ENCODE results near the gene HDDC3. TPM values are rescaled to one million over a fixed set of nuclear protein-coding genes. Genes with fewer than 3 reads are reported as not detected.
"Not testable (repeated sequence)": the region's sequence is repeated elsewhere in the genome, so short reads cannot be mapped to it uniquely, and the experiment has no call there.

Gene HDDC3
- total RNA-seq, 2 experiments from 2014 or later = 49.8 to 51.3 TPM

DNA sequence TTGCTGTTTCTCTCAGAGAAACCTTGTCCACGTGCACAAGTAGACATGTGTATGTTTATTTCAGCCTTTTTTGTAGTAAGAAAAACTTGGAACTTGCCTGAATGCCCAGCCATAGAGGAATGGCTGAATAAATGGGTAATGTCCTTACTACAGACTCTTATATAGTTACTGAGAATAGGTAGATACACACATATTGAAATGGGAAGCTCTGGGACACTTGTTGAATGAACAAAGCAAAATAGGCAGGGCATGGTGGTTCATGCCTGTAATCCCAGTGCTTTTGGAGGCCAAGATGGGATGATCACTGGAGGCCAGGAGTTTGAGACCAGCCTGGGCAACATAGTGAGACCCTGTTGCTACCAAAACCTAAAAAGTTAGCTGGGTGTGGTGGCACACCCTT is 4.5 kb upstream of the HDDC3 start:
- Mint-ChIP-seq H3K9me3 (no peaks in the 10 kb centered on the region), H3K27me3 (ENCODE audit: low read depth) (no peaks in the 10 kb centered on the region), H3K36me3 (ENCODE audit: low read depth) (peaks cover 20% of the 10 kb centered on the region), H3K4me3 (peak overlapping the region; percentile 83), H3K27ac (no peak overlapping the region), H3K4me1 (ENCODE audit: low read depth) (peaks cover 23% of the 10 kb centered on the region)
- DNase-seq = no peak
- CTCF ChIA-PET = interaction anchor here (0.5 to 8.9 kb wide), 3 partner anchors 20 to 91 kb away, joined by 3 to 169 read pairs (median 104); partner anchors contain the start of genes MAN2A2 and RCCD1
- intact Hi-C loops (cut with micrococcal nuclease) = loop anchor here (10.0 kb wide), 1 partner anchor 552 kb away; the partner anchor contains the start of gene IQGAP1

DNA sequence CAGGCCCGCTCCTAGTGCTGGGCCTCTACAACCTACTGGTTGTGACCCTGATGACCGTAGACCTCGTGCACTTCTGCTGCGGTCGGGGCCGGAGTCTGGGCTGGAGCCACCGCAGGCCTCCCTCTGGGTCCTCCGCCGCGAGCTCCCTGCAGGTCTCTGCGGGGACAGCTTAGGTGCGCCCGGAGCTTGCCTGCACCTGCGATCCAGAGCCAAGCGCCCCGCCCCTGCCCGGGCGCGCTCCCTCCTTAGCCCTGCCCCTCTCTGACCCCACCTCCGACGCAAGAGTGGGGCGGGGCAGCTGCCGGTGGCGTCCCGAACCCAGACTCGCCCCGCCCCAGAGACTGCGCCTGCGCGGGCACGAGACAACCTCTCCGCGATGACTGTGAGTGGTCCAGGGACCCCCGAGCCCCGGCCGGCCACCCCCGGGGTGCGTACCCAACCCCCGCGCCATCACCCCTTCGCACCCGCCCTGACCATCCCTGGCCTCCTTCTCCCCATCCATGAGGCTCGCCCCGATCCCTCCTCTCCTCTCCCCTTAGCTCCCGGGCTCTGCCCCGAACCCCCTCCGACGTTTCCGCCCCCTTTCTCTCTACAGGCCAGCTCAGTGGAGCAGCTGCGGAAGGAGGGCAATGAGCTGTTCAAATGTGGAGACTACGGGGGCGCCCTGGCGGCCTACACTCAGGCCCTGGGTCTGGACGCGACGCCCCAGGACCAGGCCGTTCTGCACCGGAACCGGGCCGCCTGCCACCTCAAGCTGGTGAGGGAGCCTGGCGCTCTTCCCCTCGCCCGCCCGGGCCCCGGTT is 2.8 kb upstream of the HDDC3 start, which contains the start of gene UNC45A:
UNC45A (plus strand) TSS at position 337 of the 803 bp plus-strand sequence; CDS start at position 377, 40 bp downstream.
- no peaks in the 10 kb centered on the region for H3K27me3 Mint-ChIP-seq (ENCODE audit: low read depth)
- peak within 1 kb of the TSS; percentile 82 for H3K27ac Mint-ChIP-seq
- no peaks in the 10 kb centered on the region for H3K9me3 Mint-ChIP-seq
- intact Hi-C loops (cut with micrococcal nuclease) = loop anchor here (1.0 to 10.0 kb wide), 6 partner anchors 20 to 613 kb away; partner anchors contain the start of genes BLM, IQGAP1 and PRC1
- peaks cover 36% of the 10 kb centered on the region for H3K4me1 Mint-ChIP-seq (ENCODE audit: low read depth)
- peak; percentile 96 for DNase-seq
- H3K36me3 Mint-ChIP-seq (ENCODE audit: low read depth) = peaks cover 25% of the 10 kb centered on the region
- peak within 1 kb of the TSS; percentile 83 for H3K4me3 Mint-ChIP-seq
- CTCF ChIA-PET = interaction anchor here (0.5 to 8.9 kb wide), 28 partner anchors 9 to 1897 kb away, joined by 3 to 169 read pairs (median 4); partner anchors contain the start of genes AP3S2, BLM, FES and MAN2A2

DNA sequence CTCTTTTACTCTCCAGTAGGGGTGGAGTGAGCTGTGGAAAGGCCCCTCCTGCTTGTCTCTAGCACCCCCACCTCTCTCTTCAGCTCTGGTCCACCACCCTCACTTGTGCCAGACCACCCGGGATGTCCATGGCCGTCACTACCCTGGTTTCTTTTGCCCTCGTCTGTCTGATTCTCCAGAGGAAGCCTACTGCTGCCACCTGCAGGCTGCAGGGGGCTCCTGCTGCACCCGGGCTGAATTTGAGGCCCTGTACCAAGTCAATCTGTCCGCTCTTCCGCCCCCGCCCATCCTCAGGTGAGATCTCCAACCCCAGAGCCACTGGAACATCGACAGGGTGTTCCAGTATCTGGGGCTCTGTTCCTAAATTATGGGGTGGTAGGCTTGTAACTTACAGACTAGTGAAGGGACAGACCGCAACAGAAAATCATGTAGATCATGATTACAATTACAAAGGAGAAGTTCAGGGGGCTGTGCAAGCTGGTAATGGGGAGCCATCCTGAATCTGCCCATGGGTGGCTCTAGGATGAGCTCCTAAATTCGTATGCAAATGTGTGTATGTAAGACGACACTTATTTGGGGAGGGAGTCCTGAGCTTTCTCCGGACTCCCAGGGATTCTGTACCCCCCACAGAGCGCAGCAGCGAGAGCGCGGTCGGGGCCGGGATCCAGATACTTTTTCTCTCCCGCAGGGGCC is 2.1 kb upstream of the HDDC3 start:
- Mint-ChIP-seq H3K4me3 (peak overlapping the region; percentile 83), H3K36me3 (ENCODE audit: low read depth) (peaks cover 24% of the 10 kb centered on the region), H3K27ac (peak overlapping the region; percentile 82), H3K4me1 (ENCODE audit: low read depth) (peaks cover 36% of the 10 kb centered on the region), H3K9me3 (no peaks in the 10 kb centered on the region), H3K27me3 (ENCODE audit: low read depth) (no peaks in the 10 kb centered on the region)
- DNase-seq = peak; percentile 94
- intact Hi-C loops (cut with micrococcal nuclease) = loop anchor here (1.0 to 10.0 kb wide), 4 partner anchors 217 to 612 kb away; partner anchors contain the start of genes BLM and IQGAP1
- CTCF ChIA-PET = interaction anchor here (0.7 to 8.9 kb wide), 31 partner anchors 8 to 1040 kb away, joined by 3 to 169 read pairs (median 4); partner anchors contain the start of genes AP3S2, BLM, FES and MAN2A2

DNA sequence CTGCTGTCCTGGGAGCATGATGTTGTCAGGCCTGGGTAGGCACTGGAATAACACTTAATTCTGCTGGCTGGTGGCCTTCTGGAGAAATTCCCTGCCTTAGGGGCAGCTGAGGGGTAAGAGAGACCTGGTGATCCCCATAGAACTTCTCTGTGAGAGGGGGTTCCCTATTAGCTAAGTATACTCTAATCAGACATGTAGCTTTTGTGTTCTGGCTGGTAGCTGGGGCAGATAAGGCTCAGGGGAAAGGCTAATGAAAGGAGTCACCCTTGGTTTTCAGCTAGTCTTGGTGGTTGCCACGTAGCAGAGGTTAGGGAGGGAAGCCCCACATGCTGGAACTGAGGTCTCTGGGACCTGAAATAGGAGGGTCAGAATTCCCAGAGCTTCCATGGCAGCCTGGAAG is 952 bp upstream of the HDDC3 start:
- no peaks in the 10 kb centered on the region for H3K9me3 Mint-ChIP-seq

DNA sequence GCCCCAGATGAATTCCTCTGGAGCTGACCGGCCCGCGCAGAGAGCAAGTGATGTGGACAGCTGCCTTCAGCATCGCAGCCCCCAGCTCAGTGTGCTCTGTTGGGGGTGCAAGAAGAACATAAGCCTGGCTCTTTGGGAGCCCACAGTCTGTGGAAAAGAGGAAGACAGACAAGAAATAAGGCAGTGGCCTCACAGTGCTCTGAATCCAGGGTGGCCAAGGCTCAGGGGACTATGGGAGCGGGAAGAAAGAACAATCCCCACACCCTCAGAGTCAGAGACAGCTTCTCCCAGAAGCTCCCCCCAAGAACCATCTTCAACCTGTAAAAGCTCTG is 277 bp upstream of the HDDC3 start:
- no peaks in the 10 kb centered on the region for H3K9me3 Mint-ChIP-seq
- peaks cover 41% of the 10 kb centered on the region for H3K4me1 Mint-ChIP-seq (ENCODE audit: low read depth)
- CTCF ChIA-PET = interaction anchor here (0.7 to 8.9 kb wide), 35 partner anchors 8 to 612 kb away, joined by 3 to 169 read pairs (median 5); partner anchors contain the start of genes BLM, FES, MAN2A2 and RCCD1
- H3K36me3 Mint-ChIP-seq (ENCODE audit: low read depth) = peaks cover 21% of the 10 kb centered on the region
- H3K4me3 Mint-ChIP-seq = peak overlapping the region; percentile 99
- H3K27me3 Mint-ChIP-seq (ENCODE audit: low read depth) = no peaks in the 10 kb centered on the region
- peak overlapping the region; percentile 100 for H3K27ac Mint-ChIP-seq
- intact Hi-C loops (cut with micrococcal nuclease) = loop anchor here (1.0 to 10.0 kb wide), 4 partner anchors 271 to 698 kb away; partner anchors contain the start of genes GDPGP1 and IQGAP1
- DNase-seq = no peak

More for the DNA sequence above, 952 bp upstream of the HDDC3 start:
- intact Hi-C loops (cut with micrococcal nuclease) = loop anchor here (5.0 to 10.0 kb wide), 2 partner anchors 548 to 611 kb away; partner anchors contain the start of gene IQGAP1
- peak overlapping the region; percentile 42 for H3K4me3 Mint-ChIP-seq
- no peaks in the 10 kb centered on the region for H3K27me3 Mint-ChIP-seq (ENCODE audit: low read depth)
- peaks cover 23% of the 10 kb centered on the region for H3K36me3 Mint-ChIP-seq (ENCODE audit: low read depth)
- no peak for DNase-seq
- H3K4me1 Mint-ChIP-seq (ENCODE audit: low read depth) = peaks cover 40% of the 10 kb centered on the region
- peak overlapping the region; percentile 100 for H3K27ac Mint-ChIP-seq
- CTCF ChIA-PET = interaction anchor here (0.6 to 8.9 kb wide), 34 partner anchors 8 to 696 kb away, joined by 3 to 169 read pairs (median 5); partner anchors contain the start of genes BLM, FES, MAN2A2 and RCCD1

DNA sequence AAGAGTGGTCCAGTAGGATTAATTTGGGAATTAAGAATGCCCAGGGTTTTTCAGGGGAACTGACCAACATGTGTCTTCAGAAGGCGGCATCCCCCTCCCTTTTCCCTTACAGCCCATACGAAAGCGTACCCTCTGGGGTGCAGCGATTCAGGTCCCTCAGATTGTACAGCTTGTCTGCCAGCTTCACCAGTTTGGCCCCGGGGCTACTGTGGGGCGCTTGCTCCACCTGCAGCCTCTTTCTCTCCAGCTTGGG is 848 bp downstream of the HDDC3 start:
- CTCF ChIA-PET = interaction anchor here (0.6 to 8.9 kb wide), 30 partner anchors 8 to 612 kb away, joined by 3 to 169 read pairs (median 4); partner anchors contain the start of genes BLM, FES, MAN2A2 and RCCD1
- intact Hi-C loops (cut with micrococcal nuclease) = loop anchor here (1.0 to 10.0 kb wide), 6 partner anchors 29 to 609 kb away; partner anchors contain the start of gene IQGAP1
- Mint-ChIP-seq H3K36me3 (ENCODE audit: low read depth) (peaks cover 21% of the 10 kb centered on the region), H3K4me3 (peak overlapping the region; percentile 99), H3K9me3 (no peaks in the 10 kb centered on the region), H3K4me1 (ENCODE audit: low read depth) (peaks cover 37% of the 10 kb centered on the region), H3K27ac (peak overlapping the region; percentile 100), H3K27me3 (ENCODE audit: low read depth) (no peaks in the 10 kb centered on the region)
- no peak for DNase-seq

DNA sequence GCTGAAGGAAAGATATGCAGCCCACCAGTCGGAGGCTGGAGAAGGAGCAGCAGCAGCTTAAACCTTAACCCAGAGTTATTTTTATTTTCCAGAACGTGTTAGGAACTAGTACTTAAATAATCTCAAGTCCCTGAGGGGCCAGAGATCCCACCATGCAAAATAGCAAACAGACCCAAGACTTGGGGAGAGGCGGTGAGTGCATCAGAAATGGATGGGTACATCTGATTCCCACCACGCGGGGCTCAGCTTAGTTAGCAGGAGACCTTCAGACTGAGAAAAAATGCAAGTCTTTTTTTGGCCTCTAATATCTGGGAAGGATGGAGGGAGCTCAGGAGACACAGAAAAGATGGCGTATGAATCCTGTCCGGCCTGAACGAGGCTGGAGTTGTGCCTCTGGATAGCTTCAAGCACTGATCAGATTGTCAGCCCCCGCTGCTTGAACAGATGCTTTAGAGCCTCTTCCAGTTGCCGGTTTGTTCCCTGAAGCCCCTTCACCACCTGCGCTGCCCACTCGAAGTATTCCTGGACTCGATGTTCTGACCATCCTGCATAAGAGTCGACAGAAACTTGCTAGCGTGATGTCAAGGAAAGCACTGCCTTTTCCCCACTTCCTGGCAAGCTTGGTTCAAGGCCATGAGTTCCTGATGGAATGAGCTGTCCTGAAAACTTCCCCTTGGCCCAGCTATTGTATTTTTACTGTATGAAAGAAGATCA is 1.3 kb downstream of the HDDC3 start:
- no peaks in the 10 kb centered on the region for H3K27me3 Mint-ChIP-seq (ENCODE audit: low read depth)
- peak overlapping the region; percentile 99 for H3K4me3 Mint-ChIP-seq
- intact Hi-C loops (cut with micrococcal nuclease) = loop anchor here (1.0 to 10.0 kb wide), 7 partner anchors 29 to 609 kb away; partner anchors contain the start of genes BLM and IQGAP1
- H3K9me3 Mint-ChIP-seq = no peaks in the 10 kb centered on the region
- peak; percentile 33 for DNase-seq
- peak overlapping the region; percentile 100 for H3K27ac Mint-ChIP-seq
- peaks cover 32% of the 10 kb centered on the region for H3K4me1 Mint-ChIP-seq (ENCODE audit: low read depth)
- CTCF ChIA-PET = interaction anchor here (0.6 to 8.9 kb wide), 24 partner anchors 9 to 611 kb away, joined by 3 to 169 read pairs (median 4); partner anchors contain the start of genes BLM, FES, MAN2A2 and RCCD1
- peaks cover 17% of the 10 kb centered on the region for H3K36me3 Mint-ChIP-seq (ENCODE audit: low read depth)

DNA sequence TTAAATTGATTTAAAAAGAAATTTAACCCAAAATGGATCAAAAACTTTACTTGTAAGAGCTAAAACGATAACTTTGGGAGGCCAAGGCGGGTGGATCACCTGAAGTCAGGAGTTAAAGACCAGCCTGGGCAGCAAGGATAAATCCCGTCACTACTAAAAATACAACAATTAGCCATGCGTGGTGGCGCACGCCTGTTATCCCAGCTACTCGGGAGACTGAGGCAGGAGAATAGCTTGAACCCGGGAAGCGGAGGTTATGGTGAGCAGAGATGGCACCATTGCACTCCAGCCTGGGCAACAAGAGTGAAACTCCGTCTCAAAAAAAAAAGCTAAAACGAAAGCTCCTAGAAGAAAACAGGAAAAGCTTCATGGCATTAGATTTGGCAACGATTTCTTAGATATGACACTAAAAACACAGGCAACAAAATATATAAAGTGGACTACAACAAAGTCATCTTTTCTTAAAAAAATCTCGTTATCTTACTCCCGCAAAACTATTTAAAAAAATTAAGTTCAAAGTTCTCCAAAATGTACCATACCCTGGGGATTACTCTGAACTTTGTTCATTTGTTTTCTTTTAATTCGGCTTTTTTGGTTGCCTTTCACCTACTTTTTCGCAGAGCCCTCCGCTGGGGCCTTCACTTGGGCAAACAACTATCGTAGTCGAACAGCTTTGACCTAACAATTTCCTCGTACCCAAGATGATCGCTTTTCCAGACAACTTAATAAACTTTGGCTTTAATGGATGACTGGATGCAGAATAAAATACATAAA is 2.9 kb downstream of the HDDC3 start:
- peak overlapping the region; percentile 100 for H3K27ac Mint-ChIP-seq
- DNase-seq = no peak
- H3K4me1 Mint-ChIP-seq (ENCODE audit: low read depth) = peaks cover 30% of the 10 kb centered on the region
- peak overlapping the region; percentile 99 for H3K4me3 Mint-ChIP-seq
- no peaks in the 10 kb centered on the region for H3K27me3 Mint-ChIP-seq (ENCODE audit: low read depth)
- CTCF ChIA-PET = interaction anchor here (0.6 to 8.9 kb wide), 4 partner anchors 16 to 104 kb away, joined by 3 to 169 read pairs (median 54); partner anchors contain the start of genes MAN2A2 and RCCD1
- intact Hi-C loops (cut with micrococcal nuclease) = loop anchor here (1.0 to 10.0 kb wide), 5 partner anchors 57 to 607 kb away; partner anchors contain the start of genes BLM and IQGAP1
- H3K36me3 Mint-ChIP-seq (ENCODE audit: low read depth) = peaks cover 18% of the 10 kb centered on the region
- no peaks in the 10 kb centered on the region for H3K9me3 Mint-ChIP-seq

DNA sequence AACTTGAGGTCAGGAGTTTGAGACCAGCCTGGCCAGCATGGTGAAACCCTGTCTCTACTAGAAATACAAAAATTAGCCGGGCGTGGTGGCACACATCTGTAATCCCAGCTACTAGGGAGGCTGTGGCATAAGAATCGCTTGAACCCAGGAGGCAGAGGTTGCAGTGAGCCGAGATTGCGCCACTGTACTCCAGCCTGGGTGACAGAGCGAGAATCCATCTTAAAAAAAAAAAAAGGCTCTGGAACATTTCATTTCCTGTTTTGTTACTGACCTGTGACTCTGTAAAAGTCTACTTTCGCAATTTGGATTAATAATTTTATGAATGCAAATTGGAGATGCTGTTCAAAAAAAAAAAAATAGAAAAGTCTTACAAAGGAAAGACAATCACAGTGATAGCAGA is 4.2 kb downstream of the HDDC3 start:
- DNase-seq; H3K27ac Mint-ChIP-seq; H3K27me3 Mint-ChIP-seq (ENCODE audit: low read depth); CTCF ChIA-PET; H3K9me3 Mint-ChIP-seq; H3K4me3 Mint-ChIP-seq; intact Hi-C loops (cut with micrococcal nuclease): not testable (repeated sequence)
- peaks cover 18% of the 10 kb centered on the region for H3K36me3 Mint-ChIP-seq (ENCODE audit: low read depth)
- peaks cover 33% of the 10 kb centered on the region for H3K4me1 Mint-ChIP-seq (ENCODE audit: low read depth)

DNA sequence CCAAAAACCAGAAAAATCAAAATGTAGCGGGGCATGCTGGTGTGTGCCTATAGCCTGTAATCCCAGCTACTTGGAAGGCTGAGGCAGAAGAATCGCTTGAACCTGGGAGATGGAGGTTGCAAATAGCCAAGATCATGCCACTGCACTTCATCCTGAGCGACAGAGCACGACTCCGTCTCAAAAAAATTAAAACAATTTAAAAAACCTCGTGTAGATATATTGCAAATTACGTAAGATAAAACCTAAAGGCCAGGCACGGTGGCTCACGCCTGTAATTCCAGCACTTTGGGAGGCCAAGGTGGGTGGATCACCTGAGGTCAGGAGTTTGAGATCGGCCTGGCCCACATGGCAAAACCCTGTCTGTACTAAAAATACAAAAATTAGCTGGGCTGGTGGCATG is 5.6 kb downstream of the HDDC3 start:
- DNase-seq; H3K9me3 Mint-ChIP-seq; H3K27me3 Mint-ChIP-seq (ENCODE audit: low read depth); intact Hi-C loops (cut with micrococcal nuclease); H3K4me3 Mint-ChIP-seq; H3K27ac Mint-ChIP-seq: not testable (repeated sequence)
- CTCF ChIA-PET = interaction anchor here (0.7 to 1.7 kb wide), 2 partner anchors 41 to 221 kb away, joined by 3 to 5 read pairs; no protein-coding TSS in a partner anchor
- Mint-ChIP-seq H3K4me1 (ENCODE audit: low read depth) (peaks cover 36% of the 10 kb centered on the region), H3K36me3 (ENCODE audit: low read depth) (peaks cover 19% of the 10 kb centered on the region)
